OCI-LY1 (cell line): ENCODE data around the gene PDCD6IP.
A peak's percentile ranks its signal among the peaks of the same experiment; 100 is the strongest.

ENCODE experiments used
- H2AFZ ChIP-seq: fragments of 200-600 bp; sonication (generic), shearing (Covaris generic); 2 replicates; pipeline ENCODE4 v1.6.0; 2014; ENCODE audit warnings: antibody characterized with exemption, mild to moderate bottlenecking, low read length
- H3F3A ChIP-seq: fragments of 200-600 bp; sonication (generic), shearing (Covaris generic); 2 replicates; pipeline ENCODE4 v1.6.0; 2014; ENCODE audit warnings: mild to moderate bottlenecking, antibody characterized with exemption, low read length, moderate library complexity; ENCODE audit not compliant: insufficient read depth
- H3K27ac ChIP-seq: fragments of 200-600 bp; sonication (generic); 2 replicates; pipeline ENCODE4 v1.5.1; 2014; ENCODE audit warnings: low read length, mixed run types, mild to moderate bottlenecking, low read depth; ENCODE audit not compliant: poor library complexity, severe bottlenecking
- H3K27me3 ChIP-seq: fragments of 200-600 bp; sonication (generic); 2 replicates; pipeline ENCODE4 v1.6.0; 2014; ENCODE audit warnings: antibody characterized with exemption, mild to moderate bottlenecking, low read length, moderate library complexity; ENCODE audit not compliant: insufficient read depth
- H3K36me3 ChIP-seq: fragments of 200-600 bp; sonication (generic); 2 replicates; pipeline ENCODE4 v1.6.1; 2014; ENCODE audit warnings: mild to moderate bottlenecking, antibody characterized with exemption, low read length, moderate library complexity, mixed read lengths; ENCODE audit not compliant: insufficient read depth
- H3K4me1 ChIP-seq: fragments of 200-600 bp; sonication (generic); 2 replicates; pipeline ENCODE4 v1.5.1; 2014; ENCODE audit warnings: mild to moderate bottlenecking, low read length, moderate library complexity; ENCODE audit not compliant: insufficient read depth, severe bottlenecking
- H3K4me2 ChIP-seq: fragments of 200-600 bp; sonication (generic), shearing (Covaris generic); 2 replicates; pipeline ENCODE4 v1.6.1; 2014; ENCODE audit warnings: low read length
- H3K4me3 ChIP-seq: fragments of 200-600 bp; sonication (generic); 2 replicates; pipeline ENCODE4 v1.5.1; 2014; ENCODE audit warnings: low read length, low read depth, mild to moderate bottlenecking, mixed read lengths; ENCODE audit not compliant: poor library complexity, severe bottlenecking
- H3K79me2 ChIP-seq: fragments of 200-600 bp; shearing (Covaris generic); 2 replicates; pipeline ENCODE4 v1.6.1; 2016; ENCODE audit warnings: mixed run types, low read length, mixed read lengths; ENCODE audit not compliant: insufficient read depth
- H3K9ac ChIP-seq: fragments of 200-600 bp; sonication (generic), shearing (Covaris generic); 2 replicates; pipeline ENCODE4 v1.6.1; 2014; ENCODE audit warnings: mild to moderate bottlenecking, low read length, mixed read lengths
- H3K9me2 ChIP-seq: fragments of 200-600 bp; sonication (generic), shearing (Covaris generic); 2 replicates; pipeline ENCODE4 v1.6.1; 2014; ENCODE audit warnings: low read depth, mild to moderate bottlenecking, low read length, mixed read lengths
- H3K9me3 ChIP-seq: fragments of 200-600 bp; shearing (Covaris generic); 2 replicates; pipeline ENCODE4 v1.6.1; 2014; ENCODE audit warnings: low read length, mixed read lengths
- H4K20me1 ChIP-seq: fragments of 200-600 bp; sonication (generic), shearing (Covaris generic); 2 replicates; pipeline ENCODE4 v1.6.0; 2016; ENCODE audit warnings: mild to moderate bottlenecking, low read length; ENCODE audit not compliant: insufficient read depth
- CTCF ChIP-seq: fragments of 200-600 bp; sonication (generic), shearing (Covaris generic); IDR thresholded peaks from 2 replicates; pipeline ENCODE4 v1.5.1; 2017; ENCODE audit warnings: mild to moderate bottlenecking, antibody characterized with exemption, low read length, moderate library complexity, mixed read lengths
- EZH2 ChIP-seq: fragments of 200-600 bp; sonication (generic), shearing (Covaris generic); IDR thresholded peaks from 2 replicates; pipeline ENCODE4 v1.8.0; 2017; ENCODE audit warnings: borderline replicate concordance, mixed run types, mild to moderate bottlenecking, antibody characterized with exemption, low read length, moderate library complexity, mixed read lengths

Gene PDCD6IP

GRCh38 chr3:33829720-33830119 is 31.3 kb downstream of the PDCD6IP start:
- H3K36me3 ChIP-seq: peaks cover 66% of the 10 kb centered on the region
- no peaks in the 10 kb centered on the region for H3F3A ChIP-seq

GRCh38 chr3:33831053-33831452 is 32.6 kb downstream of the PDCD6IP start:
- Histone ChIP-seq H3K4me1 (peaks cover 13% of the 10 kb centered on the region), H3K79me2 (no peaks in the 10 kb centered on the region), H3F3A (no peaks in the 10 kb centered on the region), H3K9me2 (no peaks in the 10 kb centered on the region), H3K27ac (no peak overlapping the region), H2AFZ (no peak overlapping the region), H3K27me3 (no peaks in the 10 kb centered on the region), H3K36me3 (peaks cover 66% of the 10 kb centered on the region), H4K20me1 (no peaks in the 10 kb centered on the region), H3K9me3 (no peaks in the 10 kb centered on the region), H3K4me3 (no peak overlapping the region), H3K9ac (no peak overlapping the region), H3K4me2 (no peak overlapping the region)
- TF ChIP-seq CTCF: no peak
- TF ChIP-seq EZH2: no peak

More at GRCh38 chr3:33829720-33830119, 31.3 kb downstream of the PDCD6IP start:
- peaks cover 13% of the 10 kb centered on the region for H3K4me1 ChIP-seq
- H4K20me1 ChIP-seq: no peaks in the 10 kb centered on the region
- no peak overlapping the region for H3K4me2 ChIP-seq
- no peak overlapping the region for H3K4me3 ChIP-seq
- TF ChIP-seq EZH2: no peak
- TF ChIP-seq CTCF: no peak
- no peaks in the 10 kb centered on the region for H3K79me2 ChIP-seq
- no peak overlapping the region for H3K9ac ChIP-seq
- no peak overlapping the region for H2AFZ ChIP-seq
- no peaks in the 10 kb centered on the region for H3K9me2 ChIP-seq
- no peaks in the 10 kb centered on the region for H3K9me3 ChIP-seq
- H3K27me3 ChIP-seq: no peaks in the 10 kb centered on the region
- H3K27ac ChIP-seq: no peak overlapping the region

- Histone ChIP-seq H3K9me2 (no peaks in the 10 kb centered on the region), H4K20me1 (no peaks in the 10 kb centered on the region), H3K27me3 (no peaks in the 10 kb centered on the region), H3K36me3 (peaks cover 61% of the 10 kb centered on the region), H3K9me3 (no peaks in the 10 kb centered on the region), H3K27ac (peak overlapping the region; percentile 2), H3F3A (no peaks in the 10 kb centered on the region), H2AFZ (no peak overlapping the region), H3K4me1 (peaks cover 13% of the 10 kb centered on the region), H3K4me3 (no peak overlapping the region), H3K9ac (no peak overlapping the region), H3K79me2 (no peaks in the 10 kb centered on the region), H3K4me2 (no peak overlapping the region)
- TF ChIP-seq EZH2 (no peak), CTCF (no peak)
Observed at GRCh38 chr3:33833408-33834095, 35.1 kb downstream of the PDCD6IP start.
